ENCODE data around the gene SIKE1. TPM values are rescaled to one million over a fixed set of nuclear protein-coding genes. Genes with fewer than 3 reads are reported as not detected.
A peak's percentile ranks its signal among the peaks of the same experiment; 100 is the strongest.

The SIKE1 gene
- total RNA-seq, 3 donors from 2014 or later = 34.5 to 35.5 (median 34.7) TPM

DNA sequence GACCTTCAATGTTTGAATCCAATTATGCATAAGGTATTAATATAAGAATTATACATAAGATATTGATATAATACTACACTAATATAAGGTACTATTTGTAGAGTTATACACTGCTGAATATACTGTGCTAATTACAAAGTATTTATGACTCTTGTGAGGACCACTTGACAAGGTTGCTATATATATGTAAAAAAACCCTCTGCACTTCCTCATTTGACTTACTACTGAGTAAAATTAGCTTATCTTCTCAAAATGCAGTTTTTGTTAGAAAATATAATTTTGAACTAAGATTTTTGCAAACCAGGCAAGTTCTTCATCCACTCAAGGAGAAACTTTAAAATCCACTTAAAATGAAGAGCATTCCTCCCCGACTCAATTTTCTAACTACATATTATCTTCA is 8.5 kb downstream of the SIKE1 start:
- DNase-seq (no peak), ATAC-seq (no peak)
- intact Hi-C loops (cut with DNase I, micrococcal nuclease) = no loop called here
- Histone ChIP-seq H3K36me3 (ENCODE audit: low read depth) (no peaks in the 10 kb centered on the region), H3K4me1 (ENCODE audit: low read depth) (no peaks in the 10 kb centered on the region), H3K4me3 (no peak overlapping the region), H3K9me3 (no peaks in the 10 kb centered on the region)
- TF ChIP-seq, protein P1, sequence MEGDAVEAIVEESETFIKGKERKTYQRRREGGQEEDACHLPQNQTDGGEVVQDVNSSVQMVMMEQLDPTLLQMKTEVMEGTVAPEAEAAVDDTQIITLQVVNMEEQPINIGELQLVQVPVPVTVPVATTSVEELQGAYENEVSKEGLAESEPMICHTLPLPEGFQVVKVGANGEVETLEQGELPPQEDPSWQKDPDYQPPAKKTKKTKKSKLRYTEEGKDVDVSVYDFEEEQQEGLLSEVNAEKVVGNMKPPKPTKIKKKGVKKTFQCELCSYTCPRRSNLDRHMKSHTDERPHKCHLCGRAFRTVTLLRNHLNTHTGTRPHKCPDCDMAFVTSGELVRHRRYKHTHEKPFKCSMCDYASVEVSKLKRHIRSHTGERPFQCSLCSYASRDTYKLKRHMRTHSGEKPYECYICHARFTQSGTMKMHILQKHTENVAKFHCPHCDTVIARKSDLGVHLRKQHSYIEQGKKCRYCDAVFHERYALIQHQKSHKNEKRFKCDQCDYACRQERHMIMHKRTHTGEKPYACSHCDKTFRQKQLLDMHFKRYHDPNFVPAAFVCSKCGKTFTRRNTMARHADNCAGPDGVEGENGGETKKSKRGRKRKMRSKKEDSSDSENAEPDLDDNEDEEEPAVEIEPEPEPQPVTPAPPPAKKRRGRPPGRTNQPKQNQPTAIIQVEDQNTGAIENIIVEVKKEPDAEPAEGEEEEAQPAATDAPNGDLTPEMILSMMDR (IDR thresholded peaks at IDR 0.05) = no peak

DNA sequence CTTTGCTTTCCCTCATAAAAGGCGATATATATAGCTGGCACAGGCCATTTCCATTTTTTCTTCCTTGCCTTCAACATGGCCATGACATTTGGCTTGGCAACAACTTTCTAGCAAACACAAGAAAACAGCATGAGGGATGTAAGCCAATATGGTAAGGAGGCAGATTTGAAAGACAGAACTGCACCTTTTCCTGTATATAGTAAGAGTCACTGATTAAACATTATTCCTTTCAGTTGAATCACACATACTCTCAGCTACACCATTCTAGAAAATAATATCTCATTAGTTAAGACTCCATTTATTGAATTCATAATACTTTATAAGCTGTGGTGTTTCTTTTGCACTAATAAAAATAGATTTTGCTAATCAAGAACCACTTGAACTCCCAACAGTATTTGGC is 9.5 kb downstream of the SIKE1 start:
- TF ChIP-seq, protein P1 (IDR thresholded peaks at IDR 0.05) = no peak
- no peaks in the 10 kb centered on the region for H3K9me3 ChIP-seq
- no peaks in the 10 kb centered on the region for H3K4me1 ChIP-seq (ENCODE audit: low read depth)
- no peaks in the 10 kb centered on the region for H3K36me3 ChIP-seq (ENCODE audit: low read depth)
- DNase-seq = no peak
- H3K4me3 ChIP-seq = no peak overlapping the region
- ATAC-seq = no peak
- intact Hi-C loops (cut with DNase I, micrococcal nuclease) = no loop called here

DNA sequence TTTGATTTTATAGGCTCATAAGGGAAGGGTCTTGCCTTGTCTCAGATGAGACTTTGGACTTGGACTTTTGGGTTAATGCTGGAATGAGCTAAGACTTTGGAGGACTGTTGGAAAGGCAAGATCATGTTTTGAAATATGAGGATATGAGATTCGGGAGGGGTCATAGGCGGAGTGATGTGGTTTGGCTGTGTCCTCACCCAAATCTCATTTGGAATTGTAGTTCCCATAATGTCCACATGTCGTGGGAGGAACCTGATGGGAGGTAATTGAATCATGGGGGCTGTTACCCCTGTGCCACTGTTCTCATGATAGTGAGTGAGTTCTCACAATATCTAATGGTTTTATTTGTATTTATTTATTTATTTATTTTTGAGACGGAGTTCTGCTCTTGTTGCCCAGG is 15.8 kb downstream of the SIKE1 start:
- H3K4me3 ChIP-seq = no peak overlapping the region
- H3K4me1 ChIP-seq (ENCODE audit: low read depth) = no peaks in the 10 kb centered on the region
- TF ChIP-seq, protein P1 (IDR thresholded peaks at IDR 0.05) = no peak
- ATAC-seq (no peak), DNase-seq (no peak)
- H3K36me3 ChIP-seq (ENCODE audit: low read depth) = no peaks in the 10 kb centered on the region
- intact Hi-C loops (cut with DNase I, micrococcal nuclease) = no loop called here
- no peaks in the 10 kb centered on the region for H3K9me3 ChIP-seq

DNA sequence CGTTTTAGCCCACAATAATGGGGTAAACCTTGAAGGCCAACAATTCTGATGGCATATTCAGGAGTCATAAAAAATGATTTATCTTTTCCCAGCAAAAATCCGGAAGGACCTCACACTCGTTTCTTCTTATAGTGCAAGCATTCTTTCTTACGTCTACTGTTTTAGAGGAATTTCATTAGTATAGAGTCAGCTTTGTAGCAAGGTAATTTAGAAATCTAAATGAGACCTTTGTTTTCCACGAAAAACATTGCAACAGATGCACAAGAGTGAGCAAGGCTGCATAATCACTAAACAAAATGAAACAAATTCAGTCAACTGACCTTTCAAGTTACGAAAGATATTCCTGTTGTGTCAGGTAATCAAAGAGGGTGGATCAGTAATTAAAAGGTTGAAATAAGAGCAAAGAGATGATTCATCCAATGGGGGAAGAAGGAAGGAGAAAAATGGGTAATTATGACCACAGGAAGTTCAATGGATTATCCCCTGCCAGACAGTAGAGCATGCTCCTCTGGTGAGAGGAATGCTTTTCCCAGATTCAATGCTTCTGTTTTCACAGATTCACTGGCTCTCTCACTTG is 22.1 kb downstream of the SIKE1 start:
- intact Hi-C loops (cut with DNase I, micrococcal nuclease) = no loop called here
- Histone ChIP-seq H3K9me3 (no peaks in the 10 kb centered on the region), H3K36me3 (ENCODE audit: low read depth) (no peaks in the 10 kb centered on the region), H3K4me3 (peak overlapping the region; percentile 99), H3K4me1 (ENCODE audit: low read depth) (peaks cover 35% of the 10 kb centered on the region)
- ATAC-seq (peak; percentile 44), DNase-seq (no peak)
- TF ChIP-seq, protein P1 (IDR thresholded peaks at IDR 0.05) = no peak

DNA sequence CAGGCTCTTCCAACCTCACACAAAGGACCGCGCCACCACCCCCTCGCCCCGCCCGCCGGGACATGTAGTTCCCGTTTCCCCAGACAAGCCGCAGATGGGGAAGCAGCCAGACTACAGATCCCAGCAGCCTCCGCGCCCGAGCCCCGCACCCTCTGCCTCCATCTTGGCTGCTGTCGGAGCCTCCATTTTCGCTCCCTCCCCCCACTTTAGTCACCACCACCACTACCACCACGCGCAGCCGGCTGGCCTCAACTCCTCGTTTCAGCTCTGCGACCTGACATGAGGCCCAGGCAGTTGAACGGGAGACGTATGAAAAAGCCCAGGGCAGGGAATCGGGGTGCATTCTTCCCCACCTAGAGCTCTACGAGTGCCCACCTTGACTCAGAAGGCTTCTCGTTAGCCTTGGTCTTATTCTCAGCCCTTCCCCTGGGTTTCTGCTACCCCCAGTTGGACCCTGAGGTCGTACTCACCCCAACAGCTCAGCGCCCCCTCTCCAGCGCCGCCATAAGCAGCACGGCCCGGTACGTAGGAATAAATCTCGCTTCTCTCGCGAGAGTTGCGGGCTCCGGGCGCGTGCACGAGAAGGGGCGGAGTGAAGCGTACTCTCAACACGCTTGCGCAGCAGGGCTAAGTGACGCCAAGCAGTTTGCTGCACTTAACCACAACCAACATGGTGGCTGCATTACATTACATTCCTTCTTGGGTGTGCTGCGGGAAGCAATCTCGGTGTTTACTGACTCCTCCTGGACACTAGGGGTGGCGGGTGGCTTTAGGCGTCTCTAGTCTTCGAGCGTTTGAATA is 22.8 kb downstream of the SIKE1 start, which contains the start of gene CSDE1:
Gene CSDE1, minus strand, starts transcription at position 530 of the 801 bp plus-strand sequence. CDS start 18,094 bp downstream, outside the sequence.
- ATAC-seq (peak; percentile 95), DNase-seq (peak; percentile 98 to 99 (median 98))
- H3K4me3 ChIP-seq = peak within 1 kb of the TSS; percentile 99
- H3K9me3 ChIP-seq = no peaks in the 10 kb centered on the region
- TF ChIP-seq, protein P1 (IDR thresholded peaks at IDR 0.05) = no peak
- peaks cover 42% of the 10 kb centered on the region for H3K4me1 ChIP-seq (ENCODE audit: low read depth)
- H3K36me3 ChIP-seq (ENCODE audit: low read depth) = no peaks in the 10 kb centered on the region
- intact Hi-C loops (cut with DNase I, micrococcal nuclease) = no loop called here

Measured in mucosa of descending colon (tissue), 3 donors.